Right atrium auricular region (tissue), 2 donors: ENCODE measurements around the gene SLC25A45. TPM values are rescaled to one million over a fixed set of nuclear protein-coding genes. Genes with fewer than 3 reads are reported as not detected.

Experiments
- DNase-seq: peaks from one replicate; pipeline ENCODE4 v3.0.0-alpha.2; 2019; ENCODE audit warnings: low spot score
- H3K27ac ChIP-seq, 2 donors: fragments of 200-600 bp; sonication (generic); 1 replicate in 1 of 2; 2 replicates in 1 of 2; pipeline ENCODE4 v1.5.1; 2016 to 2019
- H3K27me3 ChIP-seq, 2 donors: fragments of 200-600 bp; sonication (generic); one replicate each; pipeline versions ENCODE4 v1.5.1 to v1.6.0; 2017 to 2019
- H3K36me3 ChIP-seq: fragments of 200-600 bp; sonication (generic); one replicate; pipeline ENCODE4 v1.5.1; 2016
- H3K4me1 ChIP-seq, 2 donors: fragments of 200-600 bp; sonication (generic); one replicate each; pipeline versions ENCODE4 v1.5.1 to v1.6.0; 2017 to 2019
- H3K4me3 ChIP-seq, 2 donors: fragments of 200-600 bp; sonication (generic); 1 replicate in 1 of 2; 2 replicates in 1 of 2; pipeline ENCODE4 v1.5.1; 2017 to 2019; ENCODE audit warnings: mild to moderate bottlenecking in 1 of 2, moderate library complexity in 1 of 2
- H3K9me3 ChIP-seq, 2 donors: fragments of 200-600 bp; sonication (generic); one replicate each; pipeline ENCODE4 v1.5.1; 2019
- CTCF ChIP-seq, 2 donors: fragments of 200-600 bp; sonication (generic); IDR thresholded peaks; one replicate each; pipeline ENCODE4 v1.5.1; 2019; ENCODE audit warnings: antibody characterized with exemption in 2 of 2
- total RNA-seq, 2 donors: library from RNA; depleted of rRNA; stranded (reverse); fragments of >200 nt; gene quantifications; one replicate each; pipeline ENCODE4 v1.1.0, GENCODE V29; 2016

Gene SLC25A45
- total RNA-seq, 2 donors from 2014 or later: 2.6 to 3.3 TPM

DNA sequence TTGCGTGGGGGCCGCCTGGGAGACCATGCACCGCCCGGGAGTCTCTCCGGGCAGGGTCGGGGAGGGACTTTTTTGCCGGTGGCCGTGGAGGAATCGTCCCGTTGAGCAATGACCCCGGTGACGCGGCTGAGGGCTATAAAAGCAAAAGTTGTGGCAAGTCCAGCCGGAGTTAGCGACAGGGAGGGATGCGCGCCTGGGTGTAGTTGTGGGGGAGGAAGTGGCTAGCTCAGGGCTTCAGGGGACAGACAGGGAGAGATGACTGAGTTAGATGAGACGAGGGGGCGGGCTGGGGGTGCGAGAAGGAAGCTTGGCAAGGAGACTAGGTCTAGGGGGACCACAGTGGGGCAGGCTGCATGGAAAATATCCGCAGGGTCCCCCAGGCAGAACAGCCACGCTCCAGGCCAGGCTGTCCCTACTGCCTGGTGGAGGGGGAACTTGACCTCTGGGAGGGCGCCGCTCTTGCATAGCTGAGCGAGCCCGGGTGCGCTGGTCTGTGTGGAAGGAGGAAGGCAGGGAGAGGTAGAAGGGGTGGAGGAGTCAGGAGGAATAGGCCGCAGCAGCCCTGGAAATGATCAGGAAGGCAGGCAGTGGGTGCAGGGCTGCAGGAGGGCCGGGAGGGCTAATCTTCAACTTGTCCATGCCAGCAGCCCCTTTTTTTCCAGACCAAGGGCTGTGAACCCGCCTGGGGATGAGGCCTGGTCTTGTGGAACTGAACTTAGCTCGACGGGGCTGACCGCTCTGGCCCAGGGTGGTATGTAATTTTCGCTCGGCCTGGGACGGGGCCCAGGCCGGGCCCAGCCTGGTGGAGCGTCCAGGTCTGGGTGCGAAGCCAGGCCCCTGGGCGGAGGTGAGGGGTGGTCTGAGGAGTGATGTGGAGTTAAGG is 40.4 kb upstream of the SLC25A45 start, which contains the start of gene NEAT1:
TSS of gene NEAT1 (plus strand) at position 166 of the 883 bp plus-strand sequence.
- Histone ChIP-seq H3K36me3 (peaks cover 49% of the 10 kb centered on the region), H3K27ac (peak within 1 kb of the TSS; percentile 99), H3K4me1 (peaks cover 0 to 53% of the 10 kb centered on the region in 2 donors), H3K9me3 (no peaks in the 10 kb centered on the region), H3K4me3 (peak within 1 kb of the TSS; percentile 79 to 95), H3K27me3 (no peaks in the 10 kb centered on the region)
- DNase-seq: peak; percentile 99
- TF ChIP-seq CTCF (IDR thresholded peaks at IDR 0.05): no peak

- no peak for TF ChIP-seq CTCF (IDR thresholded peaks at IDR 0.05)
- Histone ChIP-seq H3K4me3 (peak overlapping the region; percentile 79 to 95), H3K36me3 (peaks cover 41% of the 10 kb centered on the region), H3K27ac (peak overlapping the region; percentile 99), H3K27me3 (no peaks in the 10 kb centered on the region), H3K4me1 (peaks cover 0 to 53% of the 10 kb centered on the region in 2 donors), H3K9me3 (no peaks in the 10 kb centered on the region)
- peak; percentile 98 for DNase-seq
Observed at GRCh38 chr11:65421794-65422632, 39.6 kb upstream of the SLC25A45 start.

GRCh38 chr11:65420979-65421793 is 38.7 kb upstream of the SLC25A45 start:
- H3K9me3 ChIP-seq: no peaks in the 10 kb centered on the region
- peak overlapping the region; percentile 79 to 95 for H3K4me3 ChIP-seq
- no peaks in the 10 kb centered on the region for H3K27me3 ChIP-seq
- H3K36me3 ChIP-seq: peaks cover 32% of the 10 kb centered on the region
- peak; percentile 99 for DNase-seq
- TF ChIP-seq CTCF (IDR thresholded peaks at IDR 0.05): no peak
- peaks cover 0 to 55% of the 10 kb centered on the region in 2 donors for H3K4me1 ChIP-seq
- H3K27ac ChIP-seq: peak overlapping the region; percentile 99

GRCh38 chr11:65420506-65420905 is 38.1 kb upstream of the SLC25A45 start:
- H3K27ac ChIP-seq: peak overlapping the region; percentile 99
- TF ChIP-seq CTCF (IDR thresholded peaks at IDR 0.05): no peak
- no peaks in the 10 kb centered on the region for H3K9me3 ChIP-seq
- peaks cover 26% of the 10 kb centered on the region for H3K36me3 ChIP-seq
- peak overlapping the region; percentile 79 to 95 for H3K4me3 ChIP-seq
- no peaks in the 10 kb centered on the region for H3K27me3 ChIP-seq
- DNase-seq: no peak
- peaks cover 0 to 62% of the 10 kb centered on the region in 2 donors for H3K4me1 ChIP-seq

DNA sequence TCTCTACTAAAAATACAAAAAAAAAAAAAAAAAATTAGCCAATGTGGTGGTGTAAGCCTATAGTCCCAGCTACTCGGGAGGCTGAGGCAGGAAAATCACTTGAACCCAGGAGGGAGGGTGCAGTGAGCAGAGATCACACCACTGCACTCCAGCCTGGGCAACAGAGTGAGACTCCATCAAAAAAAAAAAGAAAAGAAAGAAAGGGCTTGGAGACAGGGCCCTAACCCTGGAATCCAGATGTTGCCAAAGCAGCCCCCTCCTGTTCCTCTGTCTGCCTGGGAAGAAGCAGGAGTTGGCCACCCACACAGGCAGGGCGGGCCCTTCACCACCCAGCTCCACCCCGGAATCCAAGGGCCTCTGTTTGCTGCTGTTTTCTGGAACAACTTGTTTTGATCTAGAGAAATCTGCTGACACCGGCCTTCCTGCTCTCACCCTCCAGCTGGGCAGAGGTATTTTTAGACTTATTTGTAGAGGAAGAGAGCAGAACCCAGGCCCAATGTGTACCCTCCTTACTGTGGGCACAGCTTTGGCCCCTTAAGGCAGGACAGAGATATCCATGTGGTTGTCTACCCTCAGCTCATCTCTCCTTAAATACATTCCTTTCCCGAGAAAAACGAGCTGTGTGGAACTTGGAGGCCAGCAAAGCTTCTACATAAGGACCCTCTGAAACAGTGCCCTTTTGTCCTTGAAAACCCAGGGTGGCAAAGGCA is 37.5 kb upstream of the SLC25A45 start:
- no peaks in the 10 kb centered on the region for H3K9me3 ChIP-seq
- peaks cover 20% of the 10 kb centered on the region for H3K36me3 ChIP-seq
- DNase-seq: peak; percentile 98
- H3K4me1 ChIP-seq: peaks cover 0 to 67% of the 10 kb centered on the region in 2 donors
- no peak for TF ChIP-seq CTCF (IDR thresholded peaks at IDR 0.05)
- peak overlapping the region; percentile 99 for H3K27ac ChIP-seq
- peak overlapping the region; percentile 79 to 95 for H3K4me3 ChIP-seq
- no peaks in the 10 kb centered on the region for H3K27me3 ChIP-seq
